Gastroesophageal sphincter (tissue), 3 donors: ENCODE data around the gene EXD2.
A peak's percentile ranks its signal among the peaks of the same experiment; 100 is the strongest.

Experiments
- POLR2A ChIP-seq, 2 donors: fragments of 450-650 bp; IDR thresholded peaks; one replicate each; pipeline ENCODE4 v1.6.1; 2017; ENCODE audit warnings: antibody characterized with exemption in 2 of 2, mild to moderate bottlenecking in 2 of 2, moderate library complexity in 1 of 2
- POLR2AphosphoS5 ChIP-seq: sonication (generic); formaldehyde crosslinking; IDR thresholded peaks from one replicate; pipeline ENCODE4 v1.6.1; 2017; ENCODE audit warnings: antibody characterized with exemption
- TF ChIP-seq, protein P1 (sequence below), 4 experiments: fragments of 200-600 bp in 2 of 4; fragments of 450-650 bp in 2 of 4; sonication (generic) in 1 of 4; IDR thresholded peaks; one replicate each; pipeline ENCODE4 v1.5.1; 2017 to 2019; ENCODE audit warnings: antibody characterized with exemption in 4 of 4, mild to moderate bottlenecking in 2 of 4, moderate library complexity in 2 of 4

- TF ChIP-seq, protein P1, sequence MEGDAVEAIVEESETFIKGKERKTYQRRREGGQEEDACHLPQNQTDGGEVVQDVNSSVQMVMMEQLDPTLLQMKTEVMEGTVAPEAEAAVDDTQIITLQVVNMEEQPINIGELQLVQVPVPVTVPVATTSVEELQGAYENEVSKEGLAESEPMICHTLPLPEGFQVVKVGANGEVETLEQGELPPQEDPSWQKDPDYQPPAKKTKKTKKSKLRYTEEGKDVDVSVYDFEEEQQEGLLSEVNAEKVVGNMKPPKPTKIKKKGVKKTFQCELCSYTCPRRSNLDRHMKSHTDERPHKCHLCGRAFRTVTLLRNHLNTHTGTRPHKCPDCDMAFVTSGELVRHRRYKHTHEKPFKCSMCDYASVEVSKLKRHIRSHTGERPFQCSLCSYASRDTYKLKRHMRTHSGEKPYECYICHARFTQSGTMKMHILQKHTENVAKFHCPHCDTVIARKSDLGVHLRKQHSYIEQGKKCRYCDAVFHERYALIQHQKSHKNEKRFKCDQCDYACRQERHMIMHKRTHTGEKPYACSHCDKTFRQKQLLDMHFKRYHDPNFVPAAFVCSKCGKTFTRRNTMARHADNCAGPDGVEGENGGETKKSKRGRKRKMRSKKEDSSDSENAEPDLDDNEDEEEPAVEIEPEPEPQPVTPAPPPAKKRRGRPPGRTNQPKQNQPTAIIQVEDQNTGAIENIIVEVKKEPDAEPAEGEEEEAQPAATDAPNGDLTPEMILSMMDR (IDR thresholded peaks at IDR 0.05), result peak in 3 of 4 experiments; percentile 33 to 53 (median 47)
- TF ChIP-seq POLR2A (IDR thresholded peaks at IDR 0.05), result no peak
- peak; percentile 53 for TF ChIP-seq POLR2AphosphoS5
Observed at GRCh38 chr14:69288011-69288771, 96.9 kb downstream of the EXD2 start.
